Coronary artery (tissue), 2 donors: ENCODE data around the gene NPPA.

ENCODE experiments used
- DNase-seq: peaks from one replicate; pipeline ENCODE4 v3.0.0-alpha.2; 2017; ENCODE audit warnings: low spot score
- H3K27ac ChIP-seq, 2 donors: fragments of 200-600 bp; sonication (generic); one replicate each; pipeline ENCODE4 v1.5.1; 2016 to 2019
- H3K4me3 ChIP-seq: fragments of 200-600 bp; sonication (generic); 2 replicates; pipeline ENCODE4 v1.5.1; 2016; ENCODE audit warnings: mild to moderate bottlenecking, moderate library complexity
- CTCF ChIP-seq: fragments of 200-600 bp; sonication (generic); IDR thresholded peaks from one replicate; pipeline ENCODE4 v1.5.1; 2019; ENCODE audit warnings: antibody characterized with exemption

The NPPA gene

GRCh38 chr1:11860587-11860986, 13.0 kb upstream of the NPPA start:
- Histone ChIP-seq H3K27ac (no peak overlapping the region), H3K4me3 (no peak overlapping the region)
- TF ChIP-seq CTCF = no peak
- no peak for DNase-seq

DNA sequence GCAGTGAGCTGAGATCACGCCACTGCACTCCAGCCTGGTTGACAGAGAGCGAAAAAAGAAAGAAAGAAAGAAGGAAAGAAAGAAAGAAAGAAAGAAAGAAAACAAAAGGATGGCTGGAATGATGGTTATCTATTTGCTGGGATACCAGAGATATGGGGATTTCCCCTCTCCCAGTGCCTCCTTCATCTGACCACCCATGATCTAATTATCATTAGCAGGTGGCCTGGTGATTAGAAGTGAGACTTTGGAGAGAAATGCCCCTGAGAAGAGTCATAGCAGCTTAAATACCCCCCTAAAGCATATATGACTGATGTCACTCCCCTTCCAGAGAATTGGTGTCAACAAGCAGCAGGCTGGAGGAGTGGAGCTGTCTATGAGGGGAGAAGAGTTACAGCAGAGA, 12.5 kb upstream of the NPPA start:
- H3K27ac ChIP-seq = no peak overlapping the region
- no peak for DNase-seq
- no peak overlapping the region for H3K4me3 ChIP-seq
- TF ChIP-seq CTCF = no peak

DNA sequence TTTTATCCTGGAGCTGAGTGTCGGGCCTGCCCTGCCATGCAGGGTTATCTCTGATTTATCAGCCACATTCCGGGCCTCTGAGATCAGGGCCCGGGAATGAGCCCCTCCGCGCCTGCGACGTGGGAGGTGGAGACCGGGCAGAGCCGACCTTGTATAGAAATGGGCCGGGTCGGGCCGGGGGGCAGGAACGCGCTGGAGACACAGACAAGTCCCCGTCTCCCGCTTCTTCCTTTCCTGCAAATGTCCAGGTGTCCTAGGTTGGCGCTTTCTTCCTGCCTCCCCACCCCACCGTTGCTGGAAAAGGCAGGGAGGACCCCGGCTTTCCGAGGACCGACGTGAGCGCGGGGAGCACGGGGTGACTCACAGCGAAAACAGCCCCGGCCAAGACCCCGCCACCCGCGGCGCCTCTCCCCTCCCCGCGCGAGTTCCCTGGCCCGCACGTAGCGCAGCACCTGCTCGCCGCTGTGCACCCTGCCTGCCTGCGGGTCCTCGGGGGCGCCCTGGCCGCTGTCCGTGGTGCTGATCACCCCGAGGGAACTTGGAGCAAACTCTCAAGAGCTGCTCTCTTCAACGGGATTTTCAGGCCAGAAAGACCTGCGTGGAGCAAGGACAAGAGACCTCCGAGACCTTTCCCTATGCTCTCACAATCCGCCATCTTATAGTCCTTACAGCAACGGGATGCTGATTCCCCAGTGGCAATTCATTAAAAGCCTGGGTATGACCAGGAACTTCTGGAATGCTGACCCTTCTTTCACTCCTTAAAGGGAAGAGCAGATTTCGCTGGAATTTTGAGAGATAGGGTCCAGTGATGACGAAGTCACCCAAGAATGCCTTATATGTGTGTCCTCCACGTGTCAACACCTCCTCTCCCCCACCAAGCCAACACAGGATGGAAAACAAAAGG, 11.6 kb upstream of the NPPA start:
- H3K4me3 ChIP-seq = no peak overlapping the region
- no peak overlapping the region for H3K27ac ChIP-seq
- TF ChIP-seq CTCF = no peak
- DNase-seq = no peak

DNA sequence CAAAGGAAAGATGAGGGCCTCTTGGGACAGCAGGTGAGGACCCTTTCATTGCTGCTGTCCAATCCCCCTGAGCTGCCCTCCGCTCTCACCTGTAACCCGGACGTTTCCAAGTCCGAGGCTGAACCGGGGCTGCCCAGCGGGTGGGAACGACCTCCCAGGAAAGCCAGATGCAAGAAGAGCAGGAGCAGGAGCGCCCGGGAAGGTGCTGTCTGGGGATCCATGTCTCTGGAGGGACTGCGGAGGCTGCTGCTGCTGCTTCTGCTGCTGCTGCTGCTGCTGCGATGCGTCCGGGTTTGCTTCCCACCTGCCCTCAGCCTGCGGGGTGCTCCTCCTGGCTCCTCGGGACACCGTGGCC, 11.0 kb upstream of the NPPA start, which contains the start of gene NPPB:
NPPB (minus strand) TSS at position 333 of the 355 bp plus-strand sequence; CDS start at position 221, 112 bp downstream.
- no peak within 1 kb of the TSS for H3K4me3 ChIP-seq
- H3K27ac ChIP-seq = no peak within 1 kb of the TSS
- no peak for DNase-seq
- no peak for TF ChIP-seq CTCF

DNA sequence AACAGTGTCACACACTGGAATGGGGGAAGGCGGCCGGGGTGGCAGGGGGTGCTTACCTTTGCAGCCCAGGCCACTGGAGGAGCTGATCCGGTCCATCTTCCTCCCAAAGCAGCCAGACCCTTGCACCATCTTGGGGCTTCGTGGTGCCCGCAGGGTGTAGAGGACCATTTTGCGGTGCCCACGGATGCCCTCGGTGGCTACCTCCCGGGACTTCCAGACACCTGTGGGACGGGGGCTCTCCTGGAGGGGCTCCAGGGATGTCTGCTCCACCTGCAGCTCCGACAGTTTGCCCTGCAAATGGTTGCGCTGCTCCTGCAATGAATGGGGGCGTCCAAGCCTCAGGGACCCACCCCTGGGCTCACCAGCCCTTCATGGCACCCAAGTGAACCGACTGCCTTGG, 10.6 kb upstream of the NPPA start:
- H3K27ac ChIP-seq = no peak overlapping the region
- DNase-seq = no peak
- H3K4me3 ChIP-seq = no peak overlapping the region
- no peak for TF ChIP-seq CTCF

DNA sequence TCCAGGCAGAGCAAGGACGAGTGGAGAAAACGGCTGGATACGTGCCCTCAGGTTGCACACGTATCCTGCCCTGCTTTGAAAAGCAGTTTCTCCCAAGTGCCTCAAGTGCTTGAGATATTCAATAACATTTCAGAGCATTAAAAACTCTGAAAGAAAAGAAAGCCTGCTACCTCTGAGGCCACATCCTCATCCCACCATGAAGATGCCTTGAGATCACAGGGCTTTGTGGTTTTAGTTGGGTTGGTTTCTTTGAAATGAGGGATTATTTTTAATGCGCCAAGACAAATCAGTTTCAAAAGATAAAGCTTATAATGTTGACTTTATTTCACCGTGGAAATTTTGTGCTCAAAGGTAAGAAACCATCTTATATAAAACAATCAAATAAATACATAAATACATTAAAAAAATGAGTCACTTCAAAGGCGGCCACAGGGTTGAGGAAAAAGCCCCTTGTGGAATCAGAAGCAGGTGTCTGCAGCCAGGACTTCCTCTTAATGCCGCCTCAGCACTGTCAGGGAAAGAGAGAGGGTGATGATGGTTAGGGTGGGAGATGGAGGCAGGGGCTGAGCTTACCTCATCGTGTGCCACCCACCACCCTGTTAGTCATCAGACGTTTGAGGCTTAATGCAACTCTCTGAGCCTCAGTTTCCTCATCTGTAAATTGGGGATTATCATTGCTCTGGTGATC, 9.7 kb upstream of the NPPA start:
- no peak overlapping the region for H3K27ac ChIP-seq
- DNase-seq = no peak
- no peak for TF ChIP-seq CTCF
- no peak overlapping the region for H3K4me3 ChIP-seq
